Small intestine (tissue), 7 donors: Measurements from ENCODE around the gene KLHL26. TPM values are rescaled to one million over a fixed set of nuclear protein-coding genes. Genes with fewer than 3 reads are reported as not detected.

Experiments used
- DNase-seq, 2 donors: peaks; one replicate each; pipeline versions ENCODE4 v3.0.0 to v3.0.0-alpha.2; 2013
- FAIRE-seq: peaks from 2 replicates; lab custom pipeline; 2012; peaks lifted over from hg19 to GRCh38; lab: Jason Lieb, UNC
- H3K27ac ChIP-seq, 3 donors: one replicate each; pipeline ENCODE4 v1.5.1; 2013; ENCODE audit warnings: low read length in 2 of 3, mild to moderate bottlenecking in 2 of 3, control low read depth in 1 of 3, inconsistent platforms in 1 of 3, low read depth in 1 of 3, moderate library complexity in 1 of 3
- H3K27me3 ChIP-seq, 3 donors: one replicate each; pipeline ENCODE4 v1.6.1; 2013; ENCODE audit warnings: low read length in 3 of 3, inconsistent platforms in 1 of 3; ENCODE audit not compliant: control insufficient read depth in 3 of 3, insufficient read depth in 3 of 3
- H3K36me3 ChIP-seq, 3 donors: one replicate each; pipeline ENCODE4 v1.6.1; 2013; ENCODE audit warnings: low read length in 3 of 3, inconsistent platforms in 1 of 3, low read depth in 1 of 3, mild to moderate bottlenecking in 1 of 3, moderate library complexity in 1 of 3; ENCODE audit not compliant: control insufficient read depth in 3 of 3, insufficient read depth in 2 of 3
- H3K4me1 ChIP-seq, 3 donors: one replicate each; pipeline ENCODE4 v1.6.1; 2013; ENCODE audit warnings: low read length in 2 of 3, inconsistent platforms in 1 of 3, low read depth in 1 of 3, mild to moderate bottlenecking in 1 of 3, moderate library complexity in 1 of 3; ENCODE audit not compliant: control insufficient read depth in 3 of 3, insufficient read depth in 2 of 3
- H3K4me3 ChIP-seq, 3 donors: one replicate each; pipeline ENCODE4 v1.5.1; 2013; ENCODE audit warnings: low read length in 3 of 3, control low read depth in 1 of 3, inconsistent platforms in 1 of 3, low read depth in 1 of 3, mild to moderate bottlenecking in 1 of 3, moderate library complexity in 1 of 3
- H3K9me3 ChIP-seq, 2 donors: one replicate each; pipeline ENCODE4 v1.6.1; 2013; ENCODE audit warnings: low read depth in 1 of 2, low read length in 1 of 2; ENCODE audit not compliant: control insufficient read depth in 2 of 2, insufficient read depth in 1 of 2
- WGBS, 3 donors: extraction: QIAGEN DNeasy Blood & Tissue Kit; methylation state at CpG; one replicate each; pipeline ENCODE4 v1.1.7; 2013; 5-methylcytosine and 5-hydroxymethylcytosine counted together
- polyA plus RNA-seq, 4 donors: library from polyadenylated mRNA; stranded (reverse) in 3 of 4; unstranded in 1 of 4; fragments of 200-250 nt in 3 of 4; fragments of 120-200 nt in 1 of 4; gene quantifications; one replicate each; pipeline versions ENCODE4 v1.2.1 to v1.2.3, GENCODE V29; 2013
- donor health status: healthy with polysubstance abuse.
- donor health status: control.
- donor health status: control.
- donor health status: Bipolar disorder and iron deficiency.
- donor health status: healthy.

The KLHL26 gene
- polyA plus RNA-seq, 4 donors = 1.6 to 5.2 (median 3.5) TPM

- no peak overlapping the region for H3K27ac ChIP-seq
- no peak overlapping the region for H3K4me3 ChIP-seq
- H3K27me3 ChIP-seq = peaks cover 48 to 90% (median 57%) of the 10 kb centered on the region in 3 donors
- peaks cover 0 to 14% (median 3%) of the 10 kb centered on the region in 3 donors for H3K4me1 ChIP-seq
- 13 to 23% (median 21%) methylated on average over 3 of the region's 3 CpGs for WGBS, 3 donors
- H3K9me3 ChIP-seq = peaks cover 0 to 4% of the 10 kb centered on the region in 2 donors
- FAIRE-seq = no peak
- no peak for DNase-seq
- H3K36me3 ChIP-seq = no peaks in the 10 kb centered on the region
These were observed 26.6 kb upstream of the KLHL26 start for GRCh38 chr19:18610245-18610555.

- peaks cover 0 to 14% (median 3%) of the 10 kb centered on the region in 3 donors for H3K4me1 ChIP-seq
- H3K27me3 ChIP-seq = peaks cover 43 to 87% (median 51%) of the 10 kb centered on the region in 3 donors
- H3K4me3 ChIP-seq = no peak overlapping the region
- H3K27ac ChIP-seq = no peak overlapping the region
- H3K36me3 ChIP-seq = no peaks in the 10 kb centered on the region
- H3K9me3 ChIP-seq = peaks cover 0 to 4% of the 10 kb centered on the region in 2 donors
- WGBS, 3 donors = 4 to 7% (median 5%) methylated on average over 32 to 45 of the region's 45 CpGs
- FAIRE-seq = no peak
- no peak for DNase-seq
These were observed 26.1 kb upstream of the KLHL26 start for GRCh38 chr19:18610556-18611326.

- H3K9me3 ChIP-seq = peaks cover 0 to 4% of the 10 kb centered on the region in 2 donors
- WGBS, 3 donors = 1 to 3% (median 2%) methylated on average over 38 to 62 of the region's 62 CpGs
- H3K27ac ChIP-seq = no peak overlapping the region
- H3K27me3 ChIP-seq = peaks cover 36 to 89% (median 50%) of the 10 kb centered on the region in 3 donors
- peaks cover 0 to 14% (median 3%) of the 10 kb centered on the region in 3 donors for H3K4me1 ChIP-seq
- FAIRE-seq = no peak
- H3K36me3 ChIP-seq = no peaks in the 10 kb centered on the region
- no peak overlapping the region for H3K4me3 ChIP-seq
- DNase-seq = peak in 1 of 2 donors; percentile 16
These were observed 25.3 kb upstream of the KLHL26 start for GRCh38 chr19:18611327-18612050.

- Histone ChIP-seq H3K4me3 (peak overlapping the region in 2 of 3 donors; percentile 18 to 43), H3K27me3 (peaks cover 36 to 84% (median 53%) of the 10 kb centered on the region in 3 donors), H3K27ac (no peak overlapping the region), H3K4me1 (peaks cover 0 to 12% (median 3%) of the 10 kb centered on the region in 3 donors), H3K36me3 (no peaks in the 10 kb centered on the region), H3K9me3 (peaks cover 0 to 7% of the 10 kb centered on the region in 2 donors)
- DNase-seq = no peak
- WGBS, 3 donors = 2 to 4% (median 2%) methylated on average over 27 to 30 of the region's 30 CpGs
- FAIRE-seq = no peak
These were observed 24.6 kb upstream of the KLHL26 start for GRCh38 chr19:18612051-18612771.

- peaks cover 0 to 12% of the 10 kb centered on the region in 2 donors for H3K9me3 ChIP-seq
- 0 to 2% (median 2%) methylated on average over 50 to 70 of the region's 70 CpGs for WGBS, 3 donors
- peaks cover 0 to 9% (median 3%) of the 10 kb centered on the region in 3 donors for H3K4me1 ChIP-seq
- FAIRE-seq = no peak
- DNase-seq = peak in 1 of 2 donors; percentile 41
- peaks cover 29 to 82% (median 45%) of the 10 kb centered on the region in 3 donors for H3K27me3 ChIP-seq
- H3K27ac ChIP-seq = no peak within 1 kb of the TSS
- no peaks in the 10 kb centered on the region for H3K36me3 ChIP-seq
- H3K4me3 ChIP-seq = peak within 1 kb of the TSS in 2 of 3 donors; percentile 18 to 43
These were observed 23.8 kb upstream of the KLHL26 start, which contains the start of gene TMEM59L for GRCh38 chr19:18612772-18613588. TSS of gene TMEM59L (plus strand) at chr19:18612870. CDS start at chr19:18612959, 89 bp downstream.

- Histone ChIP-seq H3K27ac (no peak overlapping the region), H3K27me3 (peaks cover 22 to 74% (median 40%) of the 10 kb centered on the region in 3 donors), H3K9me3 (peaks cover 0 to 12% of the 10 kb centered on the region in 2 donors), H3K4me1 (peaks cover 0 to 9% (median 3%) of the 10 kb centered on the region in 3 donors), H3K36me3 (no peaks in the 10 kb centered on the region), H3K4me3 (no peak overlapping the region)
- FAIRE-seq (no peak), DNase-seq (no peak)
- 20 to 32% (median 26%) methylated on average over 21 to 23 of the region's 23 CpGs for WGBS, 3 donors
These were observed 23.1 kb upstream of the KLHL26 start for GRCh38 chr19:18613589-18614234.

GRCh38 chr19:18616023-18616422, 20.8 kb upstream of the KLHL26 start:
- Histone ChIP-seq H3K4me3 (no peak overlapping the region), H3K27me3 (peaks cover 10 to 57% (median 22%) of the 10 kb centered on the region in 3 donors), H3K9me3 (peaks cover 0 to 12% of the 10 kb centered on the region in 2 donors), H3K27ac (no peak overlapping the region), H3K36me3 (no peaks in the 10 kb centered on the region), H3K4me1 (peaks cover 0 to 9% (median 3%) of the 10 kb centered on the region in 3 donors)
- FAIRE-seq (no peak), DNase-seq (no peak)
- WGBS, 3 donors = 86 to 90% (median 88%) methylated on average over 3 of the region's 3 CpGs
